ENCODE results near the gene OSBPL1A.

- no peak for TF ChIP-seq CTCF (IDR thresholded peaks at IDR 0.05)
- no peak for TF ChIP-seq POLR2A (IDR thresholded peaks at IDR 0.05)
Observed at GRCh38 chr18:24427484-24427883, 29.9 kb upstream of the OSBPL1A start.

All from lower leg skin (tissue), 3 donors.